Testis (tissue), 2 donors: ENCODE results near the gene SMARCE1.

Source experiments
- POLR2A ChIP-seq: fragments of 450-650 bp; IDR thresholded peaks from one replicate; pipeline ENCODE4 v1.6.1; 2017; ENCODE audit warnings: antibody characterized with exemption, mild to moderate bottlenecking, moderate library complexity
- TF ChIP-seq, protein P1 (sequence below), 3 experiments: fragments of 450-650 bp in 2 of 3; fragments of 200-600 bp in 1 of 3; sonication (generic) in 1 of 3; IDR thresholded peaks; one replicate each; pipeline ENCODE4 v1.5.1; 2016 to 2019; ENCODE audit warnings: antibody characterized with exemption in 3 of 3, mild to moderate bottlenecking in 2 of 3, moderate library complexity in 1 of 3

DNA sequence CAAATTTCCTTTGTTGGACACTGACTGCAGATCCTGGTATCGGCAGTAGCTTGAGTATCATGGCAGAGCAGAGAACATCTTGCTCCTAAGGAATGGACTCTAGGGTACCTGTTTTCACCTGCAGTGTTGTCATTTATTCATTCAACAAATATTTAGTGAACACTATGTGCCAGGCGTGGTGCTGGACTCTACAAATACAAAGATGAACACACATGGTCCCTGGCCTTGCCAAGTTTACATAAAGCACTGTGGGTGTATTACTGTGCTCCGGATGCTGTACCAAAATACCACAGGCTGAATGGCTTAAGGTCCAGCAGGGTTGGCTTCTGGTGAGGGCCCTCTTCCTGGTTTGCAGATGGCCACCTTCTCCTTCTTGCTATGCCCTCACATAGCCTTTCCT lies 68.1 kb downstream of the SMARCE1 start:
- TF ChIP-seq POLR2A = no peak
- TF ChIP-seq, protein P1, sequence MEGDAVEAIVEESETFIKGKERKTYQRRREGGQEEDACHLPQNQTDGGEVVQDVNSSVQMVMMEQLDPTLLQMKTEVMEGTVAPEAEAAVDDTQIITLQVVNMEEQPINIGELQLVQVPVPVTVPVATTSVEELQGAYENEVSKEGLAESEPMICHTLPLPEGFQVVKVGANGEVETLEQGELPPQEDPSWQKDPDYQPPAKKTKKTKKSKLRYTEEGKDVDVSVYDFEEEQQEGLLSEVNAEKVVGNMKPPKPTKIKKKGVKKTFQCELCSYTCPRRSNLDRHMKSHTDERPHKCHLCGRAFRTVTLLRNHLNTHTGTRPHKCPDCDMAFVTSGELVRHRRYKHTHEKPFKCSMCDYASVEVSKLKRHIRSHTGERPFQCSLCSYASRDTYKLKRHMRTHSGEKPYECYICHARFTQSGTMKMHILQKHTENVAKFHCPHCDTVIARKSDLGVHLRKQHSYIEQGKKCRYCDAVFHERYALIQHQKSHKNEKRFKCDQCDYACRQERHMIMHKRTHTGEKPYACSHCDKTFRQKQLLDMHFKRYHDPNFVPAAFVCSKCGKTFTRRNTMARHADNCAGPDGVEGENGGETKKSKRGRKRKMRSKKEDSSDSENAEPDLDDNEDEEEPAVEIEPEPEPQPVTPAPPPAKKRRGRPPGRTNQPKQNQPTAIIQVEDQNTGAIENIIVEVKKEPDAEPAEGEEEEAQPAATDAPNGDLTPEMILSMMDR (IDR thresholded peaks at IDR 0.05) = no peak
